NCI-H446 treated with DMSO at 0.1 percent for 48 hours (cell line): ENCODE measurements around the gene ZNF217.
"Not testable (repeated sequence)": the region's sequence is repeated elsewhere in the genome, so short reads cannot be mapped to it uniquely, and the experiment has no call there.

Experiments
- DNase-seq: peaks from one replicate; lab custom pipeline; 2025; lab: John Stamatoyannopoulos, UW

ZNF217 gene

DNA sequence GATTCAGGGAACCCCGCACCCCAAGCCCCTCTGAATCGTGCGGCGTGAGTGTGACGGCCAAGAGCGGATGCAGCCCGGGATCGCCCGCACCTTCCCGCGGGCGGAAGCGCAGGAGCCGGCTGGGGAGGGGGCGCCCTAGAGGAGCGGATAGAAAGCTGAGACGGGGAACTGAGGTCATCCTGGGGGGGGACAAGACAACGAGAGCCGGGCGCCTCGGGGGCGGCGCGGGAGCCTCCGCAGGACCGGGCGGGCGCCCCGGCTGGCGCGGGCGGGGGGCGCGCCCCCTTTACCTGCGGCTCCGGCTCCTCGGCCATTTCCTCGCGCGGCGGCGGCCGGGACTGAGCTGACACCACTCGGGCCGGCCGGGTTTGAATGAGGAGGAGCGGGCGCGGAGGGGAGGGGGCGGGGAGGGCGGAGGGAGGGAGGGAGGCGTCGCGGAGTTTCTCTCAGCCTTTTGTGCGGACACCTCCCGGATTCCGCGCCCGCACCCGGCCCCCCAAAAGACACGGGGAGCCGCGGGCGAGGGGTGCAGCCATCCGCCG is at the start of gene ZNF217:
TSS of gene ZNF217 (minus strand) at position 374 of the 542 bp plus-strand sequence. CDS start 11,013 bp downstream, outside the sequence.
- not testable (repeated sequence) for DNase-seq

DNA sequence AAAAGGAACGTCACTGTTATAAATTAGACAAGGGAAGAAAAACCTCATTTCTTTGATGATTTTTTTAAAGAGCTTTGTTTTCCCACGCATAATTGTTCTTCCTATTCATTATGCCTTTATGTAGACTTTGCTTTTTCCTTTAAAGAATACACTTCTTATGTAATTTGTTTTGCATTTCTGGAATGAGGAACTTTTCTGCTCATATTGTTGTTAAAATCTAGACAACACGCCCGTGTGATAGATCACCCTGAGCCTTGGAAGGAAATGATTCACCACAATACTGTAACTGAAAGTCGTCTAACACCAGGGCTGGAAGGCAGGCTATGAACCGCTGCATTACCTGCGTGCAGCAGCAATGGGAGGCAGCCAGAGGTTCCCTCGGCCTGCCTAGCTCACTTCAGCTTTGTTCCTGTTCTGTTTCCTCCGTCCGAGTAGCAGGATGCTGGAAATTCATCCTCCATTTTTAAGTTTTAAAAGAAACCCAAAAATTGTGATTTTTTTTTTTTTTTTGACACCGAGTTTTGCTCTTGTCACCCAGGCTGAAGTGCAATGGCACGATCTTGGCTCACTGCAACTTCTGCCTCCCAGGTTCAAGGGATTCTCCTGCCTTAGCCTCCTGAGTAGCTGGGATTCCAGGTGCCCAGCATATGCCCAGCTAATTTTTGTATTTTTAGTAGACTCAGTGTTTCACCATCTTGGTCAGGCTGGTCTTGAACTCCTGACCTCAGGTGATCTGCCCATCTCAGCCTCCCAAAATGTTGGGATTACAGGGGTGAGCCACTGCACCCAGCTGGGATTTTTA is 49.6 kb upstream of the ZNF217 start:
- DNase-seq = no peak

DNA sequence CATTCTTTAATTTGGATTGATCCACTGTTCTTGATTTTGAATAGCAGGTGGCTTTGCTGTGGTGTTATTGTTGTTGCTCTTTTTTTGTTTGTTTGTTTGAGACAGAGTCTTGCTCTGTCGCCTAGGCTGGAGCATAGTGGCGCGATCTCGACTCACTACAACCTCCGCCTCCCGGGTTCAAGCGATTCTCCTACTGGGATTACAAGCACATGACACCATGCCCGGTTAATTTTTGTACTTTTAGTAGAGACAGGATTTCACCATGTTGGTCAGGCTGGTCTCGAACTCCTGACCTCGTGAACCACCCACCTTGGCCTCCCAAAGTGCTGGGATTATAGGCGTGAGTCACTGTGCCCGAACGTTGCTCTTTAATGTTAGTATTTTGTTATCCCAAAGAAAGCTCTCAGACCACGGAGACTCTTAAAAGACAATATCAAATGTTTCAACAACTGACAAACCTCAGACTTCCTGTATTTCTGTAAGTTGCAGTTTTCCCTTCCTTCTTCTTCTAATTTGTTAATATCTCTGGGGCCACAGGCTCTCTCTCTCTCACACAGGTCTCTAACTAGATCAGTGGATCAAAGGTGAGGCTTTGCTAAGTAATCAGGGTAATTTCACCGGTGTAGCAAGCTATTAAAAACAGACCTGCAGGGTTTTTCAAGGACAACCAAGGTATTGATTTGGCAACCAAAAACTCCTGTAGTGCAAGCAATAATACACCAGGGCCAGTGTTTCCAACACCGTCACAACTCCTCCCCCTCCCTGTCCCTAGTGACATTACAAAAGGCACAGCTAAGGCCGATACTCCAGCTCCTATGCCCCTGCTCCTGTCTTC is 48.8 kb upstream of the ZNF217 start:
- DNase-seq = no peak

GRCh38 chr20:53639647-53640440 is 46.2 kb upstream of the ZNF217 start:
- no peak for DNase-seq

DNA sequence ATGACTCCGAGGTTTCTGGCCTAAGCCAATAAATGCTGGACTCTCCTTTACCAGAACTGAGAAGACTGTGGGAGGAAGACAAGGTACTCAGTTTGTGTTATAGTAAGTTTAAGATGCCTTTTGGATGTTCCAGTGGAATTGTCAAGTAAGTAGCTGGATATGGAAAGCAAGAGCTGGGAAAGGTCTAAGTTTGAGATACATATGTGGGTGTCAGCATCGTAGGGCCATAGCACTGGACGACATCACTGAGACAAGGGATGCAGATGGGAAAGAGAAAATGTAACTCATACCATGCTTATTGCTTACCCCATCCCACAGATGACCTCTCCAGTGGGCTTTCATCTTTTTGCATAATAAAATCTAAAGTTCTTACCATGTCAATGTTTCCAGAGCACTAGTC is 45.5 kb upstream of the ZNF217 start:
- no peak for DNase-seq

GRCh38 chr20:53637310-53637709 is 43.7 kb upstream of the ZNF217 start:
- not testable (repeated sequence) for DNase-seq

DNA sequence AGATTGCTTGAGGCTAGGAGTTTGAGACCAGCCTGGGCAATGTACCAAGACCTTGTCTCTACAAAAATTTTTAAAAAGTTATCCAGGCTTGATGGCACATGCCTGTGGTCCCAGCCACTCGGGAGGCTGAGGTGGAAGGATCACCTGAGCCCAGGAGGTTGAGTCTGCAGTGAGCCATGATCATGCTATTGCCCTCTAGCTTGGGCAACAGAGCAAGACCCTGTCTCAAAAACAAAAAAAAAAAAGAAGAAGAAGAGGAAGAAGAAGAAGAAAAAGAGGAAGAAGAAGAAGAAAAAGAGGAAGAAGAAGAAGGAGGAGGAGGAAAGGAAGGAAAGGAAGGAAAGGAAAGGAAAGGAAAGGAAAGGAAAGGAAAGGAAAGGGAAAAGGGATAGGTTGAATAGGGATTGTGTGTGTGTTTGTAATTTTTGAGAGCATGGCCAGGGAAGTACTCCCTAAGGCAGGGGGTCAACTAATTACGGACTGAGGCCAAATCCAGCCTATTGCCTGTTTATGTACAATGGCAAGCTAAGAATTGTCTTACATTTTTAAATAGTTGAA is 43.0 kb upstream of the ZNF217 start:
- DNase-seq = no peak

GRCh38 chr20:53635221-53635620 is 41.6 kb upstream of the ZNF217 start:
- DNase-seq = no peak

DNA sequence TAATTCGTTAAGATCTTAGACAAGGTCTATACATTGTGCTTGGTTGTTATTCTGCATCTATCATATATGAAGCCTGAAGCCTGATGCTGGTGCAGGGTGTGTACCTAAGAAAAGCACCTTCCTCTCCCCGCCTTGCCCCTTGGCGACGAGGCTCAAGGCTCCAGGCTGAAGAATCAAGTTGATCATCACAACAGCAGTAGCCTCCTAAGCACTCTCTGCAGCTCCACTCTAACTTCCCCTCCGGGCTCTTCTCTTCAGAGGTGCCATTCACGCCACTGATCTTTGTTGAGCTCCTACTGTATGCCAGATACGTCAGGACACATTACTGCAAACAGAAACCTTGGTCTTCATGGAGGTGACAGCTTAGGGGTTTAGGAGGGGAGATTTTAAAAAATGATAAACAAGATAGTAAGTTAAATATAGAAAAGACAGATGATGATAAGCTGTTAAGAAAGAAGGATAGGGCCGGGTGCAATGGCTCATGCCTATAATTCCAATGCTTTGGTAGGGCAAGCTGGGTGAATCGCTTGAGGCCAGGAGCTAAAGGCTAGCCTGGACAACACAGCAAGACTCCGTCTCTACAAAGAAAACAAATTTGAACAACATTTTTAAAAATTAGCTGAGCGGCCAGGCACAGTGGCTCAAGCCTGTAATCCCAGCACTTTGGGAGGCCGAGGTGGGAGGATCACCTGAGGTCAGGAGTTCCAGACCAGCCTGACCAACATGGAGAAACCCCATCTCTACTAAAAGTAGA is 38.4 kb upstream of the ZNF217 start:
- no peak for DNase-seq

DNA sequence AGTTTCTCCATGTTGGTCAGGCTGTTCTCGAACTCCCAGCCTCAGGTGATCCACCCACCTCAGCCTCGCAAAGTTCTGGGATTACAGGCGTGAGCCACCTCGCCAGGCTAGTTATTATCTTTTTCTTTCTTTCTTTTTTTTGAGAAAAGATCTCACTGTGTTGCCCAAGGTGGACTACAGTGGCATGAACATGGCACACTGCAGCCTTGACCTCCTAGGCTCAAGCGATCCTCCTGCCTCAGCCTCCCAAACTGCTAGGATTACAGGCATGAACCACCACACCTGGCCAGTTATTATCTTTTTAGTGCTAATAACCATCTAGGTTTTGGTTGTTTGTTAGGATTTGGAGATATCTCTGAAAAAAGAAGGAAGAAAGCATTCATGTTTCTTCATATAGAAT is 35.8 kb upstream of the ZNF217 start:
- DNase-seq = no peak

GRCh38 chr20:53628758-53629157 is 35.1 kb upstream of the ZNF217 start:
- DNase-seq = not testable (repeated sequence)

DNA sequence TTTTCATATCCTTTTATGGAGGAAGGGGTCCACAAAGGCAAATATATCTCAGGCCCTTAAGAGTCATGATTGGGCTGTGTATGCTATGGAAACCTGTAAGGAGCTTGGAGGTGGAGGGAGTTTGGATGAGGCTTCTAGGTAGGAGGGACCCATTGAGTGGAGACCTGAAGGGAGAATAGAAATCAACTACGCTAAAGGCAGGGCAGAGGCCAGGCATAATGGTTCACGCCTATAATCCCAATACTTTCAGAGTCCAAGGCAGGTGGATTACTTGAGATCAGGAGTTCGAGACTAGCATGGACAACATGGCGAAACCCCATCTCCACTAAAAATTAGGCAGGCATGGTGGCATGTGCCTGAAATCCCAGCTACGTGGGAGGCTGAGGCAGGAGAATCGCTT is 34.4 kb upstream of the ZNF217 start:
- DNase-seq = no peak

DNA sequence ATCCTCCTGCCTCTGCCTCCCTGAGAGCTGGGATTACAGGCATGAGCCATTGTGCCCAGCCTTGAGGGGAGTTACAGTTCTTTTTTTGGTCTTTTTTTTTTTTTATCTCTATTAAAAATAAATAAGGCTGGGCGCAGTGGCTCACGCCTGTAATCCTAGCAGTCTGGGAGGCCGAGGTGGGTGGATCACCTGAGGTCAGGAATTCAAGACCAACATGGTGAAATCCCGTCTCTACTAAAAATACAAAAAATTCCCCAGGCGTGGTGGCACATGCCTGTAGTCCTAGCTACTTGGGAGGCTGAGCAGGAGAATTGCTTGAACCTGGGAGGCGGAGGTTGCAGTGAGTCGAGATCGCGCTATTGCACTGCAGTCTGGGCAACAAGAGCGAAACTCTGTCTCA is 33.4 kb upstream of the ZNF217 start:
- DNase-seq = not testable (repeated sequence)

- no peak for DNase-seq
Observed at GRCh38 chr20:53626584-53626983, 32.9 kb upstream of the ZNF217 start.

- DNase-seq = no peak
Observed at GRCh38 chr20:53625311-53626129, 31.9 kb upstream of the ZNF217 start.

DNA sequence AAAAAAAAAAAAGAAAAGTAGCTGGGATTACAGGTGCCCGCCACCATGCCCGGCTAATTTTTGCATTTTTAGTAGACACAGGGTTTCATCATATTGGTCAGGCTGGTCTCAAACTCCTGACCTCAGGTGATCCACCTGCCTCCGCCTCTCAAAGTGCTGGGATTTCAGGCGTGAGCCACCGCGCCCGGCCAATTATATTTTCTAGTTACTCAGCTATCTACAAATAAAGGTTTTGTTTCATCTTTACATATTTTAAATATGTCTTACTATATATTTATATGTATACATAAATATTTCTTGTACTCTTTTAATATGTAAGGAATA is 31.2 kb upstream of the ZNF217 start:
- DNase-seq = not testable (repeated sequence)

GRCh38 chr20:53623454-53624211 is 30.0 kb upstream of the ZNF217 start:
- peak; percentile 44 for DNase-seq

DNA sequence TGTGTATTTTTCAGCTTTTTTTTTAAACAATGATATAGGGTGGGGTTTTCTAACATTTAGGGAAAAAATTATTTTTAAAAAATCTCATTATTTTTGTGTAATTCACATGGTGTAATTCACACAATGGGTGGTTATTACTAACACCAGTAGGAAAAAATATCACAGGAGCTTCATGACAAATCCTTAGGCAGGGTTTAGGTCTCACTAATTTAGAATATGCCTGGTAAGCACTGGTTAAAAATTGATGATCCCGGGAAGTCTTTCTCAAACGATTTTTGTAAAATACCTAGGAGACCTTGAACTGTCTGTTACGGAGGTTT is 29.5 kb upstream of the ZNF217 start:
- DNase-seq = no peak

DNA sequence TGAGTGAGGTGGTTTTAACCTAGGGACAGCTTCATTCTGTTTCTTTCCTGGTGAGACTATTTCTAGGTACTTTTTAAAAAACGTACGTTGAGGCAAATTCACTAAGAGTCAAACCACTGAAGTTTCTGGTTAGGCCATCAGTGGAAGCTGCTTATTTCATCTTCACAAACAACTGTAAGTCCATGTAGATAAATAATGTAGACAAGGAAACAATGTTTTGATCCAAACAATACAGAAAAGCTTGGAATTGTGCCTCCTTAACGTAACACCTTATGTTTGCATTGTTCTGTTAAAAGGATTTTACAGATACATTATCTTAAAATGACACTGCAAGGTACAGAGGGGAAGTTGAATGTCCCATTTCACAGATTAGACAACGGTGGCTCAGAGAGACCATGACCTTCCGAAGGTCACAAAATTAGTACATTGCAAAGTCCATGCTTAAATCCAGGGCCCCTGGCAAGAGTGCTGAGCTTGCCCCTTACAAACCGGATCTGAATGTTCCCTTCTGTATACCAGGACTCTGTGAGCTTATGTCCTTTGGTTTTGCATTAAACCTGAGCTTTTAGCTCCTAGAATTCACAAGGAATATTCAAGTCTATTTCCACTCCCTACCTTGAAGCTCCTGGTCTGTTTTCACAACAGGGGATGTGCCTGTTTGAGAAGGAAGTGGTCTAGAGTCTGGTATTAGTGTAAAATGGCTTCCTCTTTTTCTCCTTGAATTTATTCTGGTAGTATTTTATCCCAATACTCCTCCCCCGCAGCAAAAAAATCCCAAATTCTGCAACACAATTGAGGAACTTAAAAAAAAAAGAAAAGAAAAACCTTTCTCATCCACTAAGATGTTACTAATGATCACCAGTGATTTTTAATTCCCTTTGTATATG is 28.9 kb upstream of the ZNF217 start:
- no peak for DNase-seq
